Endothelial cell of umbilical vein (primary cell): ENCODE results near the gene LMF1. TPM values are rescaled to one million over a fixed set of nuclear protein-coding genes. Genes with fewer than 3 reads are reported as not detected.

Experiments
- BruUV-seq: library from RNA; stranded (reverse); fragments of 400-500 nt; replicated peaks from 2 replicates; lab custom pipeline; 2021; lab: Mats Ljungman, UMichigan
- CTCF ChIA-PET: fragments of 300-600, 350-600 bp; sonication (Branson Sonifier 250); formaldehyde crosslinking; loops from one replicate; lab custom pipeline; 2021; ENCODE audit warnings: antibody characterized with exemption, inconsistent platforms; lab: Charles Lee
- POLR2A ChIA-PET: fragments of 300-600, 350-600 bp; sonication (Branson Sonifier 250); formaldehyde crosslinking; loops from one replicate; lab custom pipeline; 2021; ENCODE audit warnings: antibody characterized with exemption, inconsistent platforms; lab: Charles Lee
- DNase-seq: peaks from one replicate; pipeline ENCODE4 v3.0.0-alpha.2; 2011; ENCODE audit warnings: low read depth, low spot score
- FAIRE-seq: peaks from 2 replicates; lab custom pipeline; 2011; peaks lifted over from hg19 to GRCh38; lab: Jason Lieb, UNC
- H2AFZ ChIP-seq: 2 replicates; pipeline ENCODE4 v1.6.0; 2012; ENCODE audit warnings: low read depth, low read length, control low read depth, inconsistent platforms
- H3K27ac ChIP-seq: 2 replicates; pipeline ENCODE4 v1.5.1; 2011; ENCODE audit warnings: low read depth, mild to moderate bottlenecking, control low read depth, low read length, moderate library complexity; ENCODE audit not compliant: insufficient read depth
- H3K27me3 ChIP-seq, 2 experiments: 2 replicates each; pipeline versions ENCODE4 v1.6.0 to v1.6.1; 2011; ENCODE audit warnings: low read length in 2 of 2, mixed read lengths in 1 of 2; ENCODE audit not compliant: control insufficient read depth in 2 of 2, insufficient read depth in 2 of 2
- H3K36me3 ChIP-seq, 2 experiments: 2 replicates in 1 of 2; 3 replicates in 1 of 2; pipeline ENCODE4 v1.5.1; 2011; ENCODE audit warnings: low read length in 2 of 2, mild to moderate bottlenecking in 1 of 2, moderate library complexity in 1 of 2; ENCODE audit not compliant: control insufficient read depth in 2 of 2, insufficient read depth in 2 of 2; ENCODE audit errors: extremely low read depth in 1 of 2
- H3K4me1 ChIP-seq: 3 replicates; pipeline ENCODE4 v1.5.1; 2011; ENCODE audit warnings: mild to moderate bottlenecking, low read length; ENCODE audit not compliant: control insufficient read depth, insufficient read depth; ENCODE audit errors: extremely low read depth
- H3K4me2 ChIP-seq: 2 replicates; pipeline ENCODE4 v1.6.1; 2011; ENCODE audit warnings: low read length, control low read depth, mixed read lengths; ENCODE audit not compliant: insufficient read depth
- H3K4me3 ChIP-seq, 3 experiments: fragments of 200-600 bp in 1 of 3; sonication (generic), shearing (Covaris generic) in 1 of 3; replicated peaks in 1 of 3; 2 replicates each; pipeline ENCODE4 v1.5.1; 2011 to 2016; ENCODE audit warnings: control low read depth in 3 of 3, low read length in 3 of 3, mild to moderate bottlenecking in 2 of 3, inconsistent platforms in 1 of 3, low read depth in 1 of 3, moderate library complexity in 1 of 3; ENCODE audit not compliant: insufficient read depth in 1 of 3
- H3K79me2 ChIP-seq: 2 replicates; pipeline ENCODE4 v1.6.0; 2012; ENCODE audit warnings: low read length, inconsistent platforms; ENCODE audit not compliant: control insufficient read depth, insufficient read depth
- H3K9ac ChIP-seq: replicated peaks from 2 replicates; pipeline ENCODE3; 2011; ENCODE audit warnings: low read length, control low read depth; ENCODE audit not compliant: insufficient read depth; ENCODE audit errors: extremely low read depth
- H3K9me1 ChIP-seq: replicated peaks from 3 replicates; pipeline ENCODE4 v1.6.0; 2011; ENCODE audit warnings: mild to moderate bottlenecking, low read length; ENCODE audit not compliant: control insufficient read depth, insufficient read depth; ENCODE audit errors: extremely low read depth
- H3K9me3 ChIP-seq: replicated peaks from 2 replicates; pipeline ENCODE4 v1.5.1; 2012; ENCODE audit warnings: low read length, inconsistent platforms; ENCODE audit not compliant: control insufficient read depth, insufficient read depth
- H4K20me1 ChIP-seq: replicated peaks from 2 replicates; pipeline ENCODE3; 2011; ENCODE audit warnings: mild to moderate bottlenecking, low read length; ENCODE audit not compliant: control insufficient read depth, insufficient read depth; ENCODE audit errors: extremely low read depth
- EZH2 ChIP-seq: IDR thresholded peaks from 2 replicates; pipeline ENCODE4 v1.6.1; 2012; ENCODE audit warnings: borderline replicate concordance, low read depth, mild to moderate bottlenecking, moderate library complexity, low read length, inconsistent platforms; ENCODE audit not compliant: severe bottlenecking
- GATA2 ChIP-seq: IDR thresholded peaks from 2 replicates; pipeline ENCODE4 v1.7.0; 2011; ENCODE audit warnings: low read depth, mild to moderate bottlenecking, moderate library complexity, mixed read lengths, low read length; ENCODE audit not compliant: insufficient read length, insufficient read depth
- MYC ChIP-seq: IDR thresholded peaks from one replicate; pipeline ENCODE4 v1.6.1; 2011; ENCODE audit warnings: mild to moderate bottlenecking, low read depth, low read length
- POLR2A ChIP-seq: IDR thresholded peaks from 2 replicates; pipeline ENCODE4 v1.6.1; 2012; ENCODE audit warnings: low read depth, mild to moderate bottlenecking, control low read depth, low read length
- POLR2AphosphoS5 ChIP-seq: IDR thresholded peaks from 2 replicates; pipeline ENCODE4 v1.6.1; 2012; ENCODE audit warnings: low read depth, mild to moderate bottlenecking, control low read depth, low read length, moderate library complexity; ENCODE audit not compliant: insufficient read depth
- dilution Hi-C: fragments of 300-500 bp; cut with MboI; formaldehyde crosslinking; loops from one replicate; pipeline ENCODE4 v1.15.0; 2019; ENCODE audit warnings: low sequenced_read_pairs; ENCODE audit not compliant: extremely low pct_ligation_motif_present
- intact Hi-C: fragments of 100-400 bp; cut with micrococcal nuclease; formaldehyde crosslinking; loops from one replicate; pipeline ENCODE4 v1.10.0; 2022
- polyA plus RNA-seq, 4 experiments: library from polyadenylated mRNA; depleted of rRNA in 3 of 4; stranded (reverse) in 3 of 4; unstranded in 1 of 4; fragments of >200 nt; gene quantifications; 2 replicates each; pipeline versions ENCODE4 v1.2.1 to v1.2.3, GENCODE V29; 2011 to 2012; ENCODE audit warnings: missing spikeins in 1 of 4
- total RNA-seq: library from RNA; stranded (reverse); gene quantifications from 2 replicates; pipeline ENCODE4 v1.2.3, GENCODE V29; 2021
- TF ChIP-seq, protein P1 (sequence below), 2 donors: IDR thresholded peaks; 1 replicate in 1 of 2; 2 replicates in 1 of 2; pipeline ENCODE4 v1.5.1; 2011; ENCODE audit warnings: low read length in 2 of 2, mild to moderate bottlenecking in 2 of 2, moderate library complexity in 2 of 2, control low read depth in 1 of 2, inconsistent platforms in 1 of 2, low read depth in 1 of 2; ENCODE audit not compliant: insufficient read depth in 1 of 2; ENCODE audit errors: extremely low read depth in 1 of 2

Gene LMF1
- total and polyA plus RNA-seq, 2 donors (not counting 3 experiments of a cell fraction or from before 2014, with no cell fraction given) = 17.8 TPM

DNA sequence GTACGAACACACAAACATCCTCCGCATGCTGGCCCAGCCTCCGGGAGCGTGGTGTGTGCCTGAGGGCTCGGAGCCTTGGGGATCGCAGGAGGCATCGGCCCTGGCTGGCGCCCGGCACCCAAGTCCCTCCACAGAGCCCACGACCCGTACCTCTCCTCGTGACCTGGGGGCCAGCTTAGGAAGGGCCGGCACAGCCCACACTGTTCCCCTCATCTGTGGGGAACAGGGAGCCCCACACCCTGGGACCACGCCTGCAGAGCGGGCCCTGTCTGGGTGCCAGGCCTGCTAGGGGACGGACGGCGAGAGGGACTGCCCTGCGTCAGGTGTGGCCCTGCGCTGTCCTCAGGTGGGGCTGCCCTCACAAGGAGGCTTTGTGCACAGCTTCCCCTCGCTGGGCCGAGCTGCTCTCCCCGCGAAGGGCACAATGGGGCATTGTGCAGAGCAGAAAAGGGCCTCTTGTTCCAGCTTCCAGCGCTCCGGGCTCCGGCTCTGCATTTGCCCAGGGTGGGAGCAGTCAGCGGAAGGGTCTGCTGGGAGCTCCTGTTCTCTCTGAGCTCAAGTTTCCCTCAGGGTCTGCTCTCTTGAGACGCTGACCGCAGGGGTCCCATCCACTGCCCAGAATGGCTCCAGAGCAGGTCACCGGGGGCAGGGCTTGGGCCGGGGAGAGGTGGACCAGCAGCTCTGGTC, 1.7 kb upstream of the LMF1 start:
- ChIA-PET CTCF (interaction anchor here (1.1 to 1.7 kb wide), 2 partner anchors 9 kb away, joined by 4 to 7 read pairs; partner anchors contain the start of gene SOX8), POLR2A (no interaction called here)
- TF ChIP-seq, protein P1, sequence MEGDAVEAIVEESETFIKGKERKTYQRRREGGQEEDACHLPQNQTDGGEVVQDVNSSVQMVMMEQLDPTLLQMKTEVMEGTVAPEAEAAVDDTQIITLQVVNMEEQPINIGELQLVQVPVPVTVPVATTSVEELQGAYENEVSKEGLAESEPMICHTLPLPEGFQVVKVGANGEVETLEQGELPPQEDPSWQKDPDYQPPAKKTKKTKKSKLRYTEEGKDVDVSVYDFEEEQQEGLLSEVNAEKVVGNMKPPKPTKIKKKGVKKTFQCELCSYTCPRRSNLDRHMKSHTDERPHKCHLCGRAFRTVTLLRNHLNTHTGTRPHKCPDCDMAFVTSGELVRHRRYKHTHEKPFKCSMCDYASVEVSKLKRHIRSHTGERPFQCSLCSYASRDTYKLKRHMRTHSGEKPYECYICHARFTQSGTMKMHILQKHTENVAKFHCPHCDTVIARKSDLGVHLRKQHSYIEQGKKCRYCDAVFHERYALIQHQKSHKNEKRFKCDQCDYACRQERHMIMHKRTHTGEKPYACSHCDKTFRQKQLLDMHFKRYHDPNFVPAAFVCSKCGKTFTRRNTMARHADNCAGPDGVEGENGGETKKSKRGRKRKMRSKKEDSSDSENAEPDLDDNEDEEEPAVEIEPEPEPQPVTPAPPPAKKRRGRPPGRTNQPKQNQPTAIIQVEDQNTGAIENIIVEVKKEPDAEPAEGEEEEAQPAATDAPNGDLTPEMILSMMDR (IDR thresholded peaks at IDR 0.05; ENCODE audit: extremely low read depth in 1 of 2, insufficient read depth in 1 of 2, low read depth in 1 of 2, low read length in 2 of 2) = no peak
- TF ChIP-seq GATA2 = no peak
- no peak for TF ChIP-seq EZH2
- no peak for TF ChIP-seq POLR2A
- no peak for TF ChIP-seq POLR2AphosphoS5
- TF ChIP-seq MYC = no peak
- FAIRE-seq (no peak), DNase-seq (no peak)
- Histone ChIP-seq H3K4me1 (peaks cover 7% of the 10 kb centered on the region), H3K9me1 (no peaks in the 10 kb centered on the region), H2AFZ (no peak overlapping the region), H3K9me3 (no peaks in the 10 kb centered on the region), H3K4me2 (no peak overlapping the region), H3K4me3 (no peak overlapping the region), H3K9ac (no peak overlapping the region), H3K27me3 (no peaks in the 10 kb centered on the region), H3K27ac (no peak overlapping the region), H3K79me2 (no peaks in the 10 kb centered on the region), H3K36me3 (no peaks in the 10 kb centered on the region), H4K20me1 (no peaks in the 10 kb centered on the region)
- intact Hi-C loops = no loop called here
- dilution Hi-C loops = no loop called here
- no TSS peak for BruUV-seq
